HepG2 (cell line): ENCODE measurements around the gene SMG5. TPM values are rescaled to one million over a fixed set of nuclear protein-coding genes. Genes with fewer than 3 reads are reported as not detected.

ENCODE experiments used
- CEBPB ChIP-seq: IDR thresholded peaks from 2 replicates; pipeline ENCODE4 v1.6.1; 2011; ENCODE audit warnings: low read depth, low read length, improper control_type of control experiment, borderline replicate concordance
- DMAP1 ChIP-seq: IDR thresholded peaks from 2 replicates; pipeline ENCODE4 v1.6.1; 2016
- E2F1 ChIP-seq: sonication (generic); formaldehyde crosslinking; IDR thresholded peaks from 2 replicates; pipeline ENCODE4 v1.5.0; 2020; ENCODE audit warnings: missing genetic modification reagents
- FOXK1 ChIP-seq: sonication (generic); formaldehyde crosslinking; IDR thresholded peaks from 2 replicates; pipeline ENCODE4 v1.4.0; 2020; ENCODE audit warnings: low read depth, missing genetic modification reagents, borderline replicate concordance
- GTF3A ChIP-seq: sonication (generic); formaldehyde crosslinking; conservative IDR thresholded peaks from 2 replicates; pipeline ENCODE4 v1.4.0; 2020; ENCODE audit warnings: mild to moderate bottlenecking, missing genetic modification reagents
- KIAA2018 ChIP-seq: sonication (generic); formaldehyde crosslinking; IDR thresholded peaks from 2 replicates; pipeline ENCODE4 v1.5.0; 2020; ENCODE audit warnings: mild to moderate bottlenecking, missing genetic modification reagents, borderline replicate concordance
- PRMT3 ChIP-seq: sonication (generic); formaldehyde crosslinking; IDR thresholded peaks from 2 replicates; pipeline ENCODE4 v1.8.1; 2022; ENCODE audit warnings: low read depth, mild to moderate bottlenecking, moderate library complexity, missing genetic modification reagents, borderline replicate concordance
- RFX3 ChIP-seq: IDR thresholded peaks from 2 replicates; pipeline ENCODE4 v1.6.1; 2016; ENCODE audit warnings: missing biosample characterization, missing genetic modification reagents
- SATB2 ChIP-seq: sonication (generic); formaldehyde crosslinking; IDR thresholded peaks from 2 replicates; pipeline ENCODE4 v1.5.0; 2020; ENCODE audit warnings: missing genetic modification reagents
- SNAPC4 ChIP-seq: sonication (generic); formaldehyde crosslinking; IDR thresholded peaks from 2 replicates; pipeline ENCODE4 v1.4.0; 2020; ENCODE audit warnings: mild to moderate bottlenecking, missing genetic modification reagents
- SOX13 ChIP-seq, 3 experiments: fragments of 450-650 bp in 1 of 3; sonication (generic) in 1 of 3; formaldehyde crosslinking in 1 of 3; IDR thresholded peaks in 2 of 3; conservative IDR thresholded peaks in 1 of 3; 2 replicates each; pipeline versions ENCODE4 v1.5.0 to v1.6.1; 2016 to 2020; ENCODE audit warnings: antibody characterized with exemption in 1 of 3, mild to moderate bottlenecking in 1 of 3, missing compliant biosample characterization in 1 of 3, missing genetic modification reagents in 1 of 3, moderate library complexity in 1 of 3
- ZFP36L2 ChIP-seq: sonication (generic); formaldehyde crosslinking; IDR thresholded peaks from 2 replicates; pipeline ENCODE4 v1.4.0; 2020; ENCODE audit warnings: missing genetic modification reagents
- ZNF205 ChIP-seq: IDR thresholded peaks from 2 replicates; pipeline ENCODE4 v1.6.1; 2018; ENCODE audit warnings: missing biosample characterization, missing genetic modification reagents
- ZNF260 ChIP-seq: sonication (generic); formaldehyde crosslinking; IDR thresholded peaks from 2 replicates; pipeline ENCODE4 v1.4.0; 2020; ENCODE audit warnings: missing genetic modification reagents, low read depth, mild to moderate bottlenecking, borderline replicate concordance
- ZNF766 ChIP-seq: sonication (generic); formaldehyde crosslinking; IDR thresholded peaks from 2 replicates; pipeline ENCODE4 v1.5.0; 2020; ENCODE audit warnings: missing genetic modification reagents, borderline replicate concordance
- polyA plus RNA-seq, 8 experiments: library from polyadenylated mRNA; depleted of rRNA in 3 of 8; stranded (reverse) in 7 of 8; unstranded in 1 of 8; fragments of >200 nt; fragmentation: Illumina TruSeq in 4 of 8; extraction: Trizol in 4 of 8; gene quantifications; 2 replicates each; pipeline versions ENCODE4 v1.2.1 to v1.2.3, GENCODE V29; 2011 to 2016; ENCODE audit warnings: low read depth in 4 of 8, missing spikeins in 1 of 8, mixed read lengths in 1 of 8; ENCODE audit not compliant: insufficient read depth in 1 of 8
- total RNA-seq, 5 experiments: library from RNA; depleted of rRNA; stranded (reverse); fragments of >200 nt; fragmentation: Illumina TruSeq; extraction: Trizol; gene quantifications; 2 replicates each; pipeline ENCODE4 v1.2.3, GENCODE V29; 2016; ENCODE audit warnings: low read depth in 1 of 5

SMG5 gene
- total and polyA plus RNA-seq, 2 of the 13 experiments (the other 11 are each of a cell fraction or from before 2014, with no cell fraction given): 50.5 to 84.0 TPM

- TF ChIP-seq KIAA2018 (no peak), SNAPC4 (no peak), E2F1 (CRISPR knock-in tag) (no peak), RFX3 (CRISPR knock-in tag) (no peak), CEBPB (no peak), PRMT3 (CRISPR knock-in tag) (no peak), ZNF205 (CRISPR knock-in tag) (no peak), DMAP1 (CRISPR knock-in tag) (peak; percentile 22; the same call in 1 of the 2 replicates), ZFP36L2 (CRISPR knock-in tag) (no peak), SATB2 (CRISPR knock-in tag) (no peak), ZNF260 (no peak), FOXK1 (no peak), ZNF766 (CRISPR knock-in tag) (0 out of 2 replicates have a peak, but pooled peaks have one; percentile 49), GTF3A (CRISPR knock-in tag) (no peak), SOX13 (IDR thresholded peaks at IDR 0.05) (no peak), SOX13 (CRISPR knock-in tag; conservative IDR thresholded peaks at IDR 0.05 in 1 of 2, IDR thresholded peaks at IDR 0.05 in 1 of 2) (no peak)
Measured at GRCh38 chr1:156295391-156295947, 12.8 kb upstream of the SMG5 start, which contains the start of gene GLMP (continued).
